T-helper 1 cell treated with Interleukin-12 subunit alpha and Interleukin-12 subunit beta and Interleukin-4 antibody, amounts not matched to agents 30 ng/mL and 1 ng/mL, for 36 hours (primary cell): Measurements from ENCODE around the gene EPHA8. TPM values are rescaled to one million over a fixed set of nuclear protein-coding genes. Genes with fewer than 3 reads are reported as not detected.

Experiments used
- intact Hi-C: fragments of 100-400 bp; cut with micrococcal nuclease; formaldehyde crosslinking; loops from one replicate; pipeline ENCODE4 v1.15.1; 2024
- total RNA-seq: library from RNA; stranded (reverse); gene quantifications from 2 replicates; pipeline ENCODE4 v1.2.3, GENCODE V29; 2022

EPHA8 gene
- total RNA-seq, 1 donor from 2014 or later: not detected

DNA sequence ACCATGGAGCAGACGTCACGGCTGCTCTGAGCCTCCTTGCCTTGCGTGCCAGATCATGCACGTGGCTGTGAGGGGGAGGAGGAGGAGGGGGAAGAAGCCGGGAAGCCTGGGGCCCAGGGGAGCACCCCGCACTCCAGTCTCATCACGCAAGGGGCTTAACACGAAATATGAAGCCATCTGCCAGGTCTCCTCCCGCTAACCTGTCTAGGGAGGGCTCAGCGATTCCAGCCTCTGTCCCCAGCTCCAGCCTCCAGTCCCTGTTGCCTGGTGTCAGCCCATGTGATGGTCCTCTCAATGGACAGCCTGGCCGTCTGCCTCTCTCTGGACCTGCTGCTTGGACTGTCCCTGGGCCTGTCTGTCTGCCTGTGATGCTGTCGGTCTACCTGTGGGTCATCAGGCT is 50.7 kb downstream of the EPHA8 start:
- intact Hi-C loops: no loop called here

GRCh38 chr1:22615886-22616285 is 52.6 kb downstream of the EPHA8 start:
- intact Hi-C loops: no loop called here

GRCh38 chr1:22616571-22616970 is 53.3 kb downstream of the EPHA8 start:
- intact Hi-C loops: no loop called here

GRCh38 chr1:22618056-22618455 is 54.8 kb downstream of the EPHA8 start:
- intact Hi-C loops: no loop called here

GRCh38 chr1:22619252-22619651 is 56.0 kb downstream of the EPHA8 start:
- intact Hi-C loops: no loop called here

DNA sequence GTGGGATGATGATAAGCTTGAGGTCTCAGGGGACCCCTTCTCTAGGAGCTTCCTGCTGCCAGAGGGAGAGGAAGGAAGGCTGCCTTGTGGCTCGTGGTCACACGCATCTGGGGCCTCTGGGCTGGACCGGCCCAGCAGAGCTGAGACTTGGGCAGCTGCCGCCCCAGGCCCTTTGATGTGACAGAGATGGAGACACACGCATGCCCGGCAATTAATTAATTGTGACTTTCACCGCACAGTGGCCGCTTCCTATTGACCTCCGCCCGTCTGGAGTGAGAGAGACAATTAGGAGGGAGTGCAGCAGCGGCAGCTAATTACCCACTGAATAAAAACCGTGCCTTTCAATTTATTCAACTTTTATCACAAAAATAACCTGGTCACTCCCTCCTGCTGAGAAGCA is 56.5 kb downstream of the EPHA8 start:
- intact Hi-C loops: no loop called here

- intact Hi-C loops: no loop called here
Observed at GRCh38 chr1:22621761-22622160, 58.5 kb downstream of the EPHA8 start.

DNA sequence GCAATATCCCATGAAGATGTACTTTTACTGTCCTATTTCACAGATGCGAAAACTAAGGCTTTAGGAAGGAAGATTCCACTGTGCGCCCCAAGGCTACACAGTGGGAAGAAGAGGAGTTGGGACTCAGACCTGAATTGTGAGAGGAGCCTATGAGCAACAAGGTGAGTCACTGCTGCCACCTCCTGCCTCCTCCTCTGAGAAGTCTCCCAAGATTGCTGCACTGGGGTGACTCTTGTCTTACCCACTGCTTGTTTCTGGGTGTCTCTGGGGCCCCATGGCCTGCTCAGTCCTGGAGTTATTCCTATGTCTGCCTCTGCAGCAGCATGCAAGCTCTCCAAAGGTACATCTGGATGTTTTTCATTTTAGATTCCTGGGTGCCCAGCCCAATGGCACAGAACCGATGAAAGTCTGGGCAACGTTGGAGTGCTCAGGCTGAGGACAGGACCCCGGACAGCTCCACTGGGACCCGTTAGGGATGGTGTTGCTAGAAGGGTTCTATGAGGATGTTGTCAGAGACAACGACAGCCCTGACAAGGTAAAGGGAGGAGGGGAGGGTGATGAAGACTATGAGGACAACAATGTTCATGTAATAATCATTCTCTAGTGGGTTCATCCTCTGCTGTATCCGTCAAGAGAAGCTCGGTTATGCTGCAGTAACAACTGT is 62.1 kb downstream of the EPHA8 start:
- intact Hi-C loops: no loop called here

- intact Hi-C loops: no loop called here
Observed at GRCh38 chr1:22626237-22627157, 63.2 kb downstream of the EPHA8 start.

DNA sequence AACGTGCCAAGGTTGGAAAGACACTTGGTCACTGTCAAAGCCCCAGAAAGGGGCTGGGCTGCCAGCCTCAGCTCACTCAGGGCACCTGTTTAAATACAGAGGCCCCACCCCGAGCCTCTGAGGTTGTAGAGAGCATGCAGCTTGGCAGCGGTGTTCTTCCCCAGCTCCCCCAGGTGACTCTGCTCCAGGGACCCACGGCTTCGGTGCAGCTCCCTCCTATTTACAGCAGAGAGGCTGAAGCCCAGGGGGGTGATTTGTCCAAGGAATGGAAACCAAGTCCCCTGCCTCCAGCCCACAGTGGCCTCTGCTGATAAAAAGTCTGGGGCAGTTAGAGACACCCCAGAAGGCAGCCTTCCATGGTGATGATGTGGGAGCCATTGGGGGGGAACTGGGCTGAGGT is 64.0 kb downstream of the EPHA8 start:
- intact Hi-C loops: no loop called here

DNA sequence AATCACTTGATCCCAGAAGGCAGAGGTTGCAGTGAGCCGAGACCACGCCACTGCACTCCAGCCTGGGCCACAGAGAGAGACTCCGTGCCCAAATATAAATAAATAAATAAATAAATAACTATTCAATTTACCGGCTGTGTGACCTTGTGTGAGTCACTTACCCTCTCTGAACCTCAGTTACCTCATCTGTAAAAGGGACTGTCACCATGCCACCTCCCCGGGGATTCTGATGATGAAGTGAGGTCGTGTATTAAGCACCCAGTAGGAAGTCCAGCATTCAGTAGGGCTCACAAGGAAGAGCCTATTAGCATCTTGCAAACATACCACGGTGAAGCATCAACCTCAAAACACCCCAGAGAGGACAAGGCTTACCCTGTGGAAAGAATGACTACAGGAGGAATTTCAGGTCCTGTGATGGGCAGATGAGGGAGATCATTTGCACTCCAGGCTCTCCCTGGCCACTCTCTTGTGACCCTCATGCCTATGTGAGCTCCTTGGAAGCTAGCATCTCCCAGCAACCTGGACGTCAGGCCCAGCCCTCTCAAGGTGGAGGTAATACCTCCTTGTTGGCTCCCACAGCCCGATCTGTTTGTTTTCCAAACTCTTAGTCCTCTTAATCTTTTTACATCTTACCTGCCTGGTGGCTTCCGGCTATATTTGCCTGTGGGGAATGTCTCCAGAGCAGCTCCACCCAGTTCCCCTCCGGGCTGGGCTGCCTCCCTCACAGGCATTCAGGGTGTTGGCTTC is 65.6 kb downstream of the EPHA8 start:
- intact Hi-C loops: no loop called here

DNA sequence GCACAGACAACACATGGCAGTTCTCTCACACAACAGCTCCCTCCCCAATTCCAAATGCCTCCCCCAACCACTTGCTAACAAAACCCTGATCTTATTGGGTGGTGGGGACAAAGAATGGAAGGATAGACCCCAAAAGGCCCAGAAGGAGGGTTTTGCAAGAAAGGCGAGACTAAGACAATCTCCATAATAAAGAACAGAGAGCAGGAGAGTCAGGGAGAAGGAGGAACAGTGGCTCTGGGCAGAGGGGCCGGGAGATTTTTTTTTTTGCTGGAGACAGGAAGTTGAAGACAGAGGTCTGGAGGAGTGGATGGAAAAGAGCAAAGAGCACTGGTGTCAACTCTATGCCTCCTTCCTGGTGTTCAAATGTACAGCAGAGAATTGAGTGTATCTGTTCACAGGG is 66.6 kb downstream of the EPHA8 start:
- intact Hi-C loops: no loop called here

DNA sequence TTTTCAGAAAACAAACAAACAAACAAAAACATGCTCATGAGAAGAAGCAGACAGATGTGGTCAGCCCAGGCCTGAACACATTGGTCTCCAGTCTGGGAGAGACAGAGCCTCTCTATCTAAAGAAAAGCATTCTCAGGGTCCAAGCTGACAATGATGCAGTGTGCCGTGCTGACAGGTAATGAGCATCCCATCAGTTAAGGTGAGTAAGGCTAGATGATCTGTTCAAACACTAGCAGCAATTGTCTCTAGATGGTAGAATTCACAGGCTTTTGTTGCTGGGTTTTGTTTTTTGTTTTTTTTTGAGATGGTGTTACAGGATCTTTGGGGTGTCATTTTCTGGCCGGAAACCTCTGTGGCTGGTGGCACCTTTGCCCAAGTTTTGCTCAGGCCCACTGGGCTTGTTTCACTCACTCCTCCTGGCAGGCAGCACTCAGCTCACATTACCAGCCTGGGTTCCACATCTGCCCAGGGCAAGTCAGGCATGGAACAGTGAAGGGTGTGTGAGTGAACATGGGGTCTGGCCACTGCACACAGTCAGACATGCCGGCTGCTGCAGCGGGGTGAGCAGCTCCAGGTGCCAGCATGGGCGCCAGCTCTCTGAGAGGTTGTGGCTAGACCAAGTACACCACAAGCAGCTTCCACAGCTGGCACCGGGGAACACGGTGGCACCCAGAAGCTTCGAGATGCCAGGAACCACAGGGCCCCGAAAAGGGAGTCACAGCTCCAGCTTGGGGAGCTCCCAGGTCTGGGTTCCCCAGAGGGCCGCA is 70.6 kb downstream of the EPHA8 start:
- intact Hi-C loops: no loop called here

DNA sequence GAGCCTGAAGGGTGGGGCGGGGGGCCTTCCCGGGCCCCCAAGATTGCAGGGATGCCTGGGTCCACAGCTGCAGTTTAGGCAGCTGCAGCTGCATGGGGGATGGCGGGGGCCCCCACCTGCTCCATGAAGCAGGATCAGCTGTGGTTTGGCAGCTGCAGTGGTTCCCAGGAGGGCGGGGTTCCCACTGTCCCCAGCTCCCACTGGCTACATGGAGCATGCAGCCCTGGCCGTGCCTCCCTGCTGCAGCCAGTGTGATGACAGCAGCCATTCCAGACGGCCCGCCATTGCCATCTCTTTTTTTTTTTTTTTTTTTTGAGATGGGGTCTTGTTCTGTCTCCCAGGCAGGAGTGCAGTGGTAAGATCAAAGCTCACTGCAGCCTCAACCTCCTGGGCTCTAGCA is 72.1 kb downstream of the EPHA8 start:
- intact Hi-C loops: no loop called here

DNA sequence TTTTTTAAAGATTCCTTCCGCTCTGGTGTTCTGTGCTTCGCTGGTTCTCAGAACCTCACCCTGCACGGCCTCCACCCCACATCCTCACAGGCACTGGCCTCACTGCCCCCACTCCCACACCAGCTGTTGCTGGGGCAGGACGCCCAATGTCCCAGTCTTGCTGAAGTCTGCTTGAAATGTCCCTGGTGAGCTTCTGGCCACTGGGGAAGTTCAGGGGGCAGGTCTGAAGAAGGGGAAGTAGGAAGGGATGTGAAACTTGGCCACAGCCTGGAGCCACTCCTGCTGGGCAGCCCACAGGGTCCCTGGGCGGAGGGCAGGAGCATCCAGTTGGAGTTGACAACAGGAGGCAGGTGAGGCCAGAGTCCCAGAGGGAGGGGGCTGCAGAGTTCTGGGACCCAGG is 73.1 kb downstream of the EPHA8 start, which contains the start of gene C1QA:
C1QA (plus strand) TSS at position 276 of the 400 bp plus-strand sequence. CDS start 989 bp downstream, outside the sequence.
- intact Hi-C loops: no loop called here

DNA sequence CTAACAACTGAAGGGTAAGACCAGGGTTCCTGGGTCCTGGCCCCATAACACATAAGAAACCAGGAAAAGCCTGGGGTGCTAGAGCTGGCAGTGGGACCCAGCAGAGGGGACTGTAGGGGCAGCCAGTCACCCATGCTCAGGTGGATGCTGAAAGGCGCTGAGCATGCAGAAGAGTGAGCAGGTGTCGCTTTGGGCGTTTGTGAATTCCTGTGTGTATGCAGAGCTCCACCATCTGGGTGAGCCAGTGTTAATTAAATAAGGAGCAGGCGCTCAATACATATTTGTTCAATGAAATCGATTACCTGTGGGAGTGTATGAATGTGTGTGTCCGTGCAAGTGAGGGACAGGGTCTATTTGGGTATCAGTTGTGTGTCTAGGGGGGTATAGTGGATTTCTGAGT is 73.6 kb downstream of the EPHA8 start:
- intact Hi-C loops: no loop called here

DNA sequence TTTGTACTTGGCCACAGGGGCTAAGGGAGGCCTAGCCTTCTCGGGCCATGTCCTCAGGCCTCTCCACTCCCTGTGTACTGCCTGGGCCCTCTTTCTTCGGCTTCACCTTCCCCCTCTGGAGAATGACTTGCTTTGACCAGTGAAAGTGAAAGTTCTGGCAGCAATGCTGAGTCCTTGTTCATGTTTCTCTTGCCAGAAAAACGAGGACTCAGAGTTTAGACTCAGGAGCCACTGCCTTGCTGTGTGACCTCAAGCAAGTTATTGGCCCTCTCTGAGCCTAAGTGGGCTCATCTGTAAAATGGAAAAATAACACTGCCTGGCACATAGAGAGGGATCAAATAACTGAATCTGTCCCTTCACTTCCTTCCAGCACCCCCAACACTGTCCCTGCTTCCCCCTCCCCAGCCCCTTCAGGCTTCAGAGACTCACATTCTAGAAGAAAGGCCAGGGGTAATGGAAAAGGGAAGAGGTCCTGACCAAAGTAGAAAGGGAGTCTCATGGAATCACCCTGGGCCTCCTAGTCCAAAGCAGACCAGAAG is 74.7 kb downstream of the EPHA8 start:
- intact Hi-C loops: no loop called here

DNA sequence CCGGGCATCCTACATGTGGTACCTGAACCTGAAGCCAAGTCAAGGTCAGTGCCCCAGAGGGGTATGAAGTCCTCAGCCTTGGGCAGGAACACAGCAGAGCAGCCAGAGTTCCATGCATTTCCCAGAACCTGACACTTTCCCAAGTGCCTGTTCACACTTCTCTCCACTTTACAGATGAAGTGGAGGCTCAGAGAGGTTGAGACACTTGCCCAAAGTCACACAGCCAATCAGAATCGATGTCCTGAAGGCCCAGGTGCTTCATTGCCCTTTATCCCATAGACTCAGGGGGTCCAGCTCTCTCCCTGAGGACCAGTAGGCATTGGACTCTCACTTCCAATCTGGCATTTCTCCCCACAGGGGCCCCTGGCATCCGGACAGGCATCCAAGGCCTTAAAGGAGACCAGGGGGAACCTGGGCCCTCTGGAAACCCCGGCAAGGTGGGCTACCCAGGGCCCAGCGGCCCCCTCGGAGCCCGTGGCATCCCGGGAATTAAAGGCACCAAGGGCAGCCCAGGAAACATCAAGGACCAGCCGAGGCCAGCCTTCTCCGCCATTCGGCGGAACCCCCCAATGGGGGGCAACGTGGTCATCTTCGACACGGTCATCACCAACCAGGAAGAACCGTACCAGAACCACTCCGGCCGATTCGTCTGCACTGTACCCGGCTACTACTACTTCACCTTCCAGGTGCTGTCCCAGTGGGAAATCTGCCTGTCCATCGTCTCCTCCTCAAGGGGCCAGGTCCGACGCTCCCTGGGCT is 75.4 kb downstream of the EPHA8 start:
- intact Hi-C loops: no loop called here

GRCh38 chr1:22639286-22639685 is 76.0 kb downstream of the EPHA8 start:
- intact Hi-C loops: no loop called here

DNA sequence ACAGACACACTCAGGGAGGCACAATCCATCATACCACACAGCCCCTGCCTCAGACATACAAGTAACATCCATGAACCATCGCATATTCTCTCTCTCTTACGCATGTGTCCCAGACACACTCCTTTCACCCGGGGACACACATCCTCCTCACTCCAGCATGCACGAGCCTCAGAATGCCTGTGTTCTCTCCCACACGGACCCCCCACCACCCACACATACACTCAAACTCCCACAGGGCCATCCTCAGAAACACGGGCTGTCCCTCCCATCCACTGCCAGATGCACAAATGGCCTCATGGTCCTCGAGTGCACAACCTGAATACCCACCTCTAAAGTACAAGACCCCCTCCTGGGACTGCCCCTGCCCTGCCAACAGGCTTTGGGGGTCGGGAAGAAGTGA is 78.0 kb downstream of the EPHA8 start:
- intact Hi-C loops: no loop called here
